ENCODE measurements around the gene SHOC2.

SHOC2 gene

DNA sequence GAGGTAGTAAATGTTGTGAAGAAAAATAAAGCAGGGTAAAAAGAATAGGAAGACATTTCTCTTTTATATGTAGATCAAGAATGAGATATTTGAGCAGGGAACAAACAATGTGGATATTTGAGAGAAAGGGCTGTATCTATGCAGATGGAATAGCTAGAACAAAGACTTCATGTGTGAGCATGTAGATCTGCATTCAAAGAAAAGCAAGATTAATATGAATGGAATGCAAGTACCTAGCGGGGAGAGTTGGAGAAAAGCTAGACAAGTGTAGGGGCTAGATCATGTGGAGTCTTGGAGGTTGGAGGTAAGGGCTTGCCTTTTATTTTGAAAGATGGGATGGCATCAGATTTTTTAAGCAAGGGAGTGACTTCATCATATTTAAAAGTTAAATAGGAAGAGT, 27.1 kb downstream of the SHOC2 start:
- no peak for ATAC-seq (ENCODE audit: low read depth)
- Mint-ChIP-seq H3K36me3 (peaks cover 35% of the 10 kb centered on the region), H3K27ac (no peak overlapping the region), H3K4me1 (peaks cover 57% of the 10 kb centered on the region), H3K27me3 (no peaks in the 10 kb centered on the region), H3K4me3 (no peak overlapping the region), H3K9me3 (peaks cover 5% of the 10 kb centered on the region)
- DNase-seq (ENCODE audit: low spot score in 2 of 2) = no peak

DNA sequence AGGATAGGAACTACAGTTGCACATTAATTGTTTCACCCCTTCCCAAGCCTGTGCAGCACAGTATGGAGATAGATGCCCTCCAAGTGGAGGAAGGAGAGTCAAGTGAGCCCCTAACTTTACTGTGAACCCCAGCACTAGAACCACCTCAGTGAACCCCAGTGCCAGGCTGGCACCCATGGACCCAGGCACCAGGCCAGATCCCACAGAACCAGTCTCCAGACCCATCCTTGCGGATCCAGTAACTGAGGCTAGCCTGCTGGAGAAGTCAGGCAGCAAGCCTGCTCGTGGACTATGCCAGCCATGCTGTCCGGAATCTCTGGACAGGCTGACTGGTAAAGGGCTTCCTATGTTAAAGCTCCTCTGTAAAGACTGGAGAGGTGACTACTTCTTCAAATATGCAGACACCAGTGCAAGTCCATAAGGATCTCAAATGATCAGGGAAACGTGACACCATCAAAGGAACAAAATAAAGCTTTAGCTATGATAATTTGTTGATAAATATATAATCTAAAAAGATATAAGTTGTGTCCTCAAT, 27.7 kb downstream of the SHOC2 start:
- DNase-seq (ENCODE audit: low spot score in 2 of 2) = no peak
- peaks cover 5% of the 10 kb centered on the region for H3K9me3 Mint-ChIP-seq
- H3K4me3 Mint-ChIP-seq = no peak overlapping the region
- no peak for ATAC-seq (ENCODE audit: low read depth)
- no peaks in the 10 kb centered on the region for H3K27me3 Mint-ChIP-seq
- H3K4me1 Mint-ChIP-seq = peaks cover 58% of the 10 kb centered on the region
- peak overlapping the region; percentile 42 for H3K27ac Mint-ChIP-seq
- H3K36me3 Mint-ChIP-seq = peaks cover 36% of the 10 kb centered on the region

DNA sequence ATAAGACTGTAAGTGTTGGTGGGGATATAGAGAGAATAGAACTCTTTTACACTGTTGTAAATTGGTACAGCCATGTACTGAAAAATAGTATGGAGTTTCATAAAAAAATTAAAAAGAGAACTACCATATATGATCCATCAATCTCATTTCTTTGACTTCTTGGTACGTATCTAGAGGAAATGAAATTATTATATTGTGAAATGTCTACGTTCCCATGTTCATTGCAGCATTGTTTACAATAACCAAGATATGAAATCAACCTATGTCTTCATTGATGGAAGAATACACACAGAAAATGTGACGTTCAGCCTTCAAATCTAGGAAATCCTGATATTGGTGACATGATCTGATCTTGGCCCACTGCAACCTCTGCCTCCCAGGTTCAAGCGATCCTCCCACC, 32.0 kb downstream of the SHOC2 start:
- peaks cover 4% of the 10 kb centered on the region for H3K9me3 Mint-ChIP-seq
- DNase-seq (ENCODE audit: low spot score in 2 of 2) (no peak), ATAC-seq (ENCODE audit: low read depth) (no peak)
- H3K27me3 Mint-ChIP-seq = no peaks in the 10 kb centered on the region
- H3K4me1 Mint-ChIP-seq = peaks cover 49% of the 10 kb centered on the region
- peaks cover 35% of the 10 kb centered on the region for H3K36me3 Mint-ChIP-seq
- no peak overlapping the region for H3K4me3 Mint-ChIP-seq
- H3K27ac Mint-ChIP-seq = peak overlapping the region; percentile 2

DNA sequence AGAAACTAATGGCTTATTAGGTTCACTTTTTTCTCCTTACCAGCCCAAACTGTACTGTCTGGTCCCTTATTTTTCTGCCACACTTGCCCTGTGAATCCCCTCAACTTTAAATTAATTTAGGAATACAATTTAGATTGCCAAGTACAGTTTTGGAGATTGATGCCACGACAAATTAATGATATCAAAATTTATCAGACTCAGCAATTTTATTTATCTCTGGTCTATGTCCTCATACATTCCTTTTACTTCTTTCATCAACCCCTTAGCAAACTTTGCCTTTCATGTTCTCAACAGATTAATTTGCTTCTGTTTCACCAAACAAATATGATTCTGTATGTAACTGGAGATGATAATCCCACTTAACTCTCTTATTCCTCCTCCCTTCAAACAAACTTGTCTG, 38.2 kb downstream of the SHOC2 start:
- no peak overlapping the region for H3K4me3 Mint-ChIP-seq
- no peaks in the 10 kb centered on the region for H3K27me3 Mint-ChIP-seq
- no peak for DNase-seq (ENCODE audit: low spot score in 2 of 2)
- peaks cover 23% of the 10 kb centered on the region for H3K36me3 Mint-ChIP-seq
- peaks cover under 1% of the 10 kb centered on the region for H3K9me3 Mint-ChIP-seq
- ATAC-seq (ENCODE audit: low read depth) = no peak
- H3K27ac Mint-ChIP-seq = no peak overlapping the region
- peaks cover 36% of the 10 kb centered on the region for H3K4me1 Mint-ChIP-seq

DNA sequence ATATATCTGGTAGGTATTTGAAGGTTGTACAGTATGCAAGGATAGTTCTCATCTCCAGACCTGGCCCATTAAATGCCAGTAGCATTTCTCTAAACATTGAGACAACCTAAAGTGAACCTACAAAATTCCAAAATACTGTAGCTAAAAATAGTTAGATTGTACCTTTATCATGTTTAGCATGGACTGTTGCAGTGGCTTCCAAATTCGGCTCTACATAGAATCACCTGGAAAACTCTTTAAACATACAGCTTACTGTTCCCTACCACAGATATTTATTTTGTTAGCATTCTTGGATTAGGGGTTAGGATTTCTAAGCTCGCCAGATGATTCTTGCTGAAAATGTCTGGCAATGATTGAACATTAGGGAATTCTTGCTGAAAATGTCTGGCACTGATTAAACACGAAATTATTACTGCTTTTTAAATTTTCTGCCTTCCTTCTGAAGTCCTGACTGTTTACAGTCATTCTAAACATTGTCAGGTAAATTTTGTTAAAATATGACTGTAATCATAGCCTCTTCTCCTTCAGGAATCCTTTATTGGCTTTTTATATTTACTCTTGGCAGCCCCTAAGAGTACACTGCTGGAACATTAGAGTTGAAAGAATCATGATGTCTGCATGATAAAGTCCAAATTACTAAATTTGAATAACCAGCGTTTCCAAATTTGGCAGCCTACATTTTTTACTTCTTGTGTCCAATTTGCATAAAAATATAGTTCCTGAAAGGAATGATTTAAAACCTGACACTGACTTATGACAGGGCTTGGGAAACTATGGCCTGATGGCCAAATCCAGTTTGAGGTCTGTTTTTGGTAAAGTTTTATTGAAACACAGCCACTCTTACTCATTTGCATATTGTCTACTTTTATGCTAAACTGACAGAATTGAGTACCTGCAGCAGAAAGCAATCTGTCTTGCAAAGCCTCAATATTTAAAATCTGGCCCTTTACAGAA, 40.3 kb downstream of the SHOC2 start:
- DNase-seq (ENCODE audit: low spot score in 2 of 2) = no peak

DNA sequence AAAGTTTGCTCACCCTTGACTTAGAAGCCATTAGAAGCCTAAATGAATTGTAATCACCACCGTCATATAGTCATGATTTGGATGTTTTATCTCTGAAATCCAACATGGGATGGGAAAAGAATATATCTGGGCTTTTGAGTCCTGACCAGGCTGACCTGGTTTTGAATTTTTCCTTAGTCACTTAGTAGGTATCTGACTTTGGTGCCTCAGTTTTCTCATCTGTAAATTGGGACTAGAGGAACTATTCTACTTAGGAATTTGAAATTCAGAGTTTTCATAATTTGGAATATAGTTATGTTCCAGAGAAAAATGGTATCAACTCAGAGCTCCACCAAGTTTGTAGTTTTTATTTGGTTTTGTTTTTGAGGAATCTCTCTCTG, 40.9 kb downstream of the SHOC2 start:
- peaks cover 29% of the 10 kb centered on the region for H3K4me1 Mint-ChIP-seq
- peak overlapping the region; percentile 3 for H3K27ac Mint-ChIP-seq
- ATAC-seq (ENCODE audit: low read depth) (no peak), DNase-seq (ENCODE audit: low spot score in 2 of 2) (no peak)
- peaks cover 18% of the 10 kb centered on the region for H3K36me3 Mint-ChIP-seq
- no peaks in the 10 kb centered on the region for H3K9me3 Mint-ChIP-seq
- H3K4me3 Mint-ChIP-seq = no peak overlapping the region
- H3K27me3 Mint-ChIP-seq = no peaks in the 10 kb centered on the region

More for the DNA sequence above, 40.3 kb downstream of the SHOC2 start:
- Mint-ChIP-seq H3K27me3 (no peaks in the 10 kb centered on the region), H3K36me3 (peaks cover 22% of the 10 kb centered on the region), H3K27ac (peak overlapping the region; percentile 3), H3K4me1 (peaks cover 35% of the 10 kb centered on the region), H3K4me3 (no peak overlapping the region), H3K9me3 (no peaks in the 10 kb centered on the region)
- no peak for ATAC-seq (ENCODE audit: low read depth)

DNA sequence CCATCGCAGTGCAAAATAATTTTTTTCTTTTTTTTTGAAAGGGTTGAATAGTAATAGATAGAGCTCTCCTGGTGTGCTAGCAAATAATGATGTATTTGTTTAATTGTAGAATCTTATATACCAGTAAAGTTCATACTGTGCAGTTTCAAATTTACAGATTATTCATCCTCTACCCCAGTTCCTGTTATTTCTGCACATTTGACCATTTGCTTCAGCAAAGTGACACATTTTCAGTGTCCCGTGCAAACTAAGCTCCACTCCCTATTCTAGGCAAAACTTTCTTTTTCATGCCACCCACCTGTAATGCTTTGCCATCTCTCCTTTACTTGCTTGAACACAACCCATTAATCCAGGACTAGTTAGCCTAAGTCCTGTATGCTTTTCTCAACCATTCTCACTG, 43.0 kb downstream of the SHOC2 start:
- ATAC-seq (ENCODE audit: low read depth) (no peak), DNase-seq (ENCODE audit: low spot score in 2 of 2) (no peak)
- H3K9me3 Mint-ChIP-seq = no peaks in the 10 kb centered on the region
- peaks cover 17% of the 10 kb centered on the region for H3K36me3 Mint-ChIP-seq
- H3K4me1 Mint-ChIP-seq = peaks cover 34% of the 10 kb centered on the region
- no peaks in the 10 kb centered on the region for H3K27me3 Mint-ChIP-seq
- H3K4me3 Mint-ChIP-seq = no peak overlapping the region
- H3K27ac Mint-ChIP-seq = peak overlapping the region; percentile 63

DNA sequence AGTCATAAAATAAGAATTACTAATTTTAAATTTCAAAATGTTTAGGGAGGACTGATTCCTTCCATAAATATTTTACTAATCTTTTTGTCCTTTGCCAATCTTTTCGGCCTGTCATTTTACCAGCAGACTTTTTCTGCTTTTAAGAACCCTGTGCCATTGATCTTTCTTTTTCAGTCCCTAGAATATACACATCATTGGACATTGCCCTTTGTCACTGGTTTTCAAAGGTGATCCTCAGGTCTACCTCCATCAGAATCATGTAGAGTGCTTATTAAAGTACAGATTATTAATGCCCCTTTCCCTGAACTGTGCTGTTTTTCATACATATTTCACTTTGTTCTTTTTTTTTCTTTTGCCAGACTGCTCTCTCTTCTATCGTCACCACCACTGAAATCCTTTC, 43.8 kb downstream of the SHOC2 start:
- H3K27ac Mint-ChIP-seq = peak overlapping the region; percentile 9
- H3K4me3 Mint-ChIP-seq = no peak overlapping the region
- H3K9me3 Mint-ChIP-seq = no peaks in the 10 kb centered on the region
- no peak for ATAC-seq (ENCODE audit: low read depth)
- peaks cover 15% of the 10 kb centered on the region for H3K36me3 Mint-ChIP-seq
- no peaks in the 10 kb centered on the region for H3K27me3 Mint-ChIP-seq
- DNase-seq (ENCODE audit: low spot score in 2 of 2) = no peak
- peaks cover 33% of the 10 kb centered on the region for H3K4me1 Mint-ChIP-seq

DNA sequence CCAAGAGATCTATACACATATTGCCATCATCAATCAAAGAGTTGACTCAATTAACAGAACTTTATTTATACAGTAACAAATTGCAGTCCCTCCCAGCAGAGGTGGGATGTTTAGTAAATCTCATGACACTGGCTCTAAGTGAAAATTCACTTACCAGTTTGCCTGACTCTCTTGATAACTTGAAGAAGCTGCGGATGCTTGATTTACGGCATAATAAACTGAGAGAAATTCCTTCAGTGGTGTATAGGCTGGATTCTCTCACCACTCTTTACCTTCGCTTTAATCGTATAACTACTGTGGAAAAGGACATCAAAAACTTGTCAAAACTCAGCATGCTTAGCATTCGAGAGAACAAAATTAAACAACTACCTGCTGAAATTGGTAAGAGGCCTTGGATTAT, 45.3 kb downstream of the SHOC2 start:
- H3K27me3 Mint-ChIP-seq = no peaks in the 10 kb centered on the region
- no peak overlapping the region for H3K4me3 Mint-ChIP-seq
- peaks cover 14% of the 10 kb centered on the region for H3K36me3 Mint-ChIP-seq
- peak overlapping the region; percentile 37 for H3K27ac Mint-ChIP-seq
- DNase-seq (ENCODE audit: low spot score in 2 of 2) (no peak), ATAC-seq (ENCODE audit: low read depth) (no peak)
- peaks cover 31% of the 10 kb centered on the region for H3K4me1 Mint-ChIP-seq
- H3K9me3 Mint-ChIP-seq = no peaks in the 10 kb centered on the region

DNA sequence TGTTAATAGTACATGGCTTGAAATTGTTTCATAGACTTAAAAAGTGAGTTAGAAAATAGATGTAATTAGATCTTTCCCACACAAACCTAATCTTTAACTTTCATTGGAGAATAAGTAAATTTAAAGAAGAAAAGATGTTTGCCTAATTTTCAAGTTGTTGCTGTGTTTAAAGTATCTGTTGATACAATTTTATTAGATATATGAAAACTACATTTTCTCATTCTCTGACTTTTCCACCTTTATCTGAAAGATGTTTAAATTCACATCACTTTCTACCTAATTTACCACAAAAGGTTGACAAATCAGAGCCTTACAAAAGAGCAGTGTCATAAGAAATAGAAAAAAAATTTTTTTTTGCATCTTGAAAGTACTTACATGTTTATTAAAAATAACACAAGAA, 45.8 kb downstream of the SHOC2 start:
- ATAC-seq (ENCODE audit: low read depth) (no peak), DNase-seq (ENCODE audit: low spot score in 2 of 2) (no peak)
- Mint-ChIP-seq H3K9me3 (no peaks in the 10 kb centered on the region), H3K27me3 (no peaks in the 10 kb centered on the region), H3K27ac (no peak overlapping the region), H3K4me1 (peaks cover 34% of the 10 kb centered on the region), H3K4me3 (no peak overlapping the region), H3K36me3 (peaks cover 15% of the 10 kb centered on the region)

DNA sequence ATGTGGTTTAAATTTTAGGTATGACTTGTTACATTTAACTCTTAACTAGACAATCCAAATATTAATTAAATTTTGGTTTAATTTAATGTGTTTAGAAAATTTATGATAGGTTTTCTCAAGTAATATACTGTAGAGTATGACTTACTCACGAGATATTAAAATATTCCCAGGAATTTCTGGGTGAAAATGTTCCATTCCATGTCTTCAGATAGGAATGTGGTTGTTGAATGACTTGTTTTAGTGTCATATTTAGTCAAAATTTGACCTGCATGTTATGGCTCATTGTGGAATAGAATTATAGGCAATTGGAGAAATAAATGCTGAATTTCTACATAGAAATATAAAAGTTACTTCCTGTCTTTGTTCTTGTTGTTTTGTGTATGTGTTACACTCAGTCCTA, 46.7 kb downstream of the SHOC2 start:
- DNase-seq (ENCODE audit: low spot score in 2 of 2) = no peak
- no peak for ATAC-seq (ENCODE audit: low read depth)
- peaks cover 21% of the 10 kb centered on the region for H3K36me3 Mint-ChIP-seq
- H3K4me3 Mint-ChIP-seq = no peak overlapping the region
- no peak overlapping the region for H3K27ac Mint-ChIP-seq
- no peaks in the 10 kb centered on the region for H3K9me3 Mint-ChIP-seq
- H3K27me3 Mint-ChIP-seq = no peaks in the 10 kb centered on the region
- H3K4me1 Mint-ChIP-seq = peaks cover 42% of the 10 kb centered on the region

DNA sequence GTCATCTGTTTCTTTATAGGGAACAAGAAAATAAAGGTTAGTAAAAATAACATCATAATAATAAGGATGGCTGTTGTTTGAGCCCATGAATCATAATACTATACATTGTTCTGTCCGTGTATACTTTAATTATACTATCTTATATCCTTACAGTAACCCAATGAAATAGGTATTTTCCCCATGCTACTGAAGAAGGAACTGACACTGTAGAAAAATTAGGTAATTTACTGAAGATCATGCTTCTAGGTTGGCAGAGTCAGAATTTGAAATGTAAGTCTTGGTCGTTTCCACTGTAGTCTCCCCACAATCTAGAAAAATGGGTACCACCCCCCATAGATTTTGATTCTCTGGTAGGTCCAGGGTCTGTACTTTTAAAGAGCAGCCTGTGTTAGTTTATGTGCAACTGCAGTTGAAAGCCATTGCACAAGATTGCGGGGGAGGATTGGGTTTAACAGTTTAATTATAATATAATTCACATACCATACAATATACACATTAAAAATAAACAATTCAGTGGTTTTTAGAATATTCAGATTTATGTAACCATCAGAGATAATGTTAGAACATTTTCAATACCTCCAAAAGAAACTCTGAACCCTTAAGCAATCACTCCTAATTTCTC, 47.7 kb downstream of the SHOC2 start:
- peaks cover 21% of the 10 kb centered on the region for H3K36me3 Mint-ChIP-seq
- no peaks in the 10 kb centered on the region for H3K27me3 Mint-ChIP-seq
- H3K9me3 Mint-ChIP-seq = no peaks in the 10 kb centered on the region
- no peak overlapping the region for H3K4me3 Mint-ChIP-seq
- H3K27ac Mint-ChIP-seq = no peak overlapping the region
- DNase-seq (ENCODE audit: low spot score in 2 of 2) = no peak
- peaks cover 45% of the 10 kb centered on the region for H3K4me1 Mint-ChIP-seq
- peak; percentile 56 for ATAC-seq (ENCODE audit: low read depth)

DNA sequence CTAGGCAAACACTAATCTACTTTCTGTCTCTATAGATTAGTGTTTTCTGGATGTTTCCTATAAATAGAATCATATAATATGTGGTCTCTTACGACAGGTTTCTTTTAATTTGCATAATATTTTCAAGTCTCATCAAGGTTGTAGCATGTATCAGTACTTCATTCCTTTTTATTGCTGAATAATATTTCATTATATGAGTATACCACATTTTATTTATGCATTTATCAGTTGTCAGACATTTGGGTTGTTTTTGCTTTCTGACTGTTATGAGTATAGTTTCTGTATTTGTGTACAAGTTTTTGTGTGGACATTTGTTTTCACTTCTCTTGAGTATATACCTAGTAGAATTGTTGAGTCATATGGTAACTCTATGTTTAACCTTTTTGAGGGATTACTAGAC, 48.2 kb downstream of the SHOC2 start:
- Mint-ChIP-seq H3K9me3 (no peaks in the 10 kb centered on the region), H3K27me3 (no peaks in the 10 kb centered on the region), H3K4me3 (no peak overlapping the region), H3K27ac (no peak overlapping the region), H3K4me1 (peaks cover 42% of the 10 kb centered on the region), H3K36me3 (peaks cover 21% of the 10 kb centered on the region)
- ATAC-seq (ENCODE audit: low read depth) = no peak
- DNase-seq (ENCODE audit: low spot score in 2 of 2) = no peak

DNA sequence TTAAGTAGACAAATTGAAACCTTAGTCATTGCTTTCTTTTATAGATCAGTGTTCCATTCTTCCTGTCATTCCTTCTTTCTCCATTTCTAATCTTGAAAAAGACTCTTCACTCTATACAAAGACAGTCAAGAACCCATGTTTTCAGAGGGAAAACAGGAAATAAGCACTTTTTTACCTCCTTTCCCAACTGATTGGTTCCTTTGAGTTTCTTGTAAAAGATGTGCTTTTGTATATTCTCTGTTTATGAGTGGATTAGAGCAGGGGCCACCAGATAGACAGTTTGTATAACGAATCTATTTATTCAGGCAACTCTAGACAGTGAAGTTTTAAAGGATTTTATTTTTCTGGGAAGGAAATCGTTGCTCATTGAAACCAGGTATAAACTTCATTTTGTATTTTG, 49.8 kb downstream of the SHOC2 start:
- Mint-ChIP-seq H3K27ac (peak overlapping the region; percentile 77), H3K36me3 (peaks cover 19% of the 10 kb centered on the region), H3K9me3 (no peaks in the 10 kb centered on the region), H3K27me3 (no peaks in the 10 kb centered on the region), H3K4me3 (no peak overlapping the region), H3K4me1 (peaks cover 44% of the 10 kb centered on the region)
- DNase-seq (ENCODE audit: low spot score in 2 of 2) (no peak), ATAC-seq (ENCODE audit: low read depth) (no peak)
